ENCODE measurements around the gene SYT13.

DNA sequence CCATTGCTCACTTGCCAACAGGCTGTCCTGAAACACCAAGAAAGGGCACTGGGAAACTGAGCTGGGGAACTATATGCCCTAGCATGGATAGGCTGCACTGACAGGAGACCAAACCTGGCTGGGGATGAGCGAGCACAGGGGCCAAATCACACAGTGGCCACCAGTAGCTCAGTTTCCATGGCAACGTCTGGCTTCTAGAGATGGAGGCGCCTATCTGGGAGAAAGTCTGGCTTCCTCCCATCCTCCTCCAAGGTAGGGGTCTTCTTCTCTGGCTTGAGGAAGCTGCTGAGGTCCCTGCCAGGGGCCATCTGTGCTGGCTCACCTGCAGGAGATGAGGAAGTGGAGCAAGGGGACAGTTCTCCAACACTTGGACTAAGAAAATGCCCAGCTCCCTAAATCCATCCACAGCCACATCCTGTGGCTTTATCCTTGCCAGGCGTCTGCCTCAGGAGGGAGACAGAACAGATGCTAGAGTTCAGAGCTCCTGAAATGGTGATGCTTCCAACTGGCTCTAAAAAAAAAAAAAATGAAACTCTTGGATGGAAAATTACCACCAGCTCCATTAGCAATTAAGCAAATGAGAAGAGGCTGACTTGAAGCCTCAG is 48.3 kb downstream of the SYT13 start:
- no peak for TF ChIP-seq ZNF274 (IDR thresholded peaks at IDR 0.05; ENCODE audit: low read depth, low read length)
- TF ChIP-seq, protein P1, sequence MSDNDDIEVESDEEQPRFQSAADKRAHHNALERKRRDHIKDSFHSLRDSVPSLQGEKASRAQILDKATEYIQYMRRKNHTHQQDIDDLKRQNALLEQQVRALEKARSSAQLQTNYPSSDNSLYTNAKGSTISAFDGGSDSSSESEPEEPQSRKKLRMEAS (IDR thresholded peaks at IDR 0.05): no peak
- TF ChIP-seq, protein P2, sequence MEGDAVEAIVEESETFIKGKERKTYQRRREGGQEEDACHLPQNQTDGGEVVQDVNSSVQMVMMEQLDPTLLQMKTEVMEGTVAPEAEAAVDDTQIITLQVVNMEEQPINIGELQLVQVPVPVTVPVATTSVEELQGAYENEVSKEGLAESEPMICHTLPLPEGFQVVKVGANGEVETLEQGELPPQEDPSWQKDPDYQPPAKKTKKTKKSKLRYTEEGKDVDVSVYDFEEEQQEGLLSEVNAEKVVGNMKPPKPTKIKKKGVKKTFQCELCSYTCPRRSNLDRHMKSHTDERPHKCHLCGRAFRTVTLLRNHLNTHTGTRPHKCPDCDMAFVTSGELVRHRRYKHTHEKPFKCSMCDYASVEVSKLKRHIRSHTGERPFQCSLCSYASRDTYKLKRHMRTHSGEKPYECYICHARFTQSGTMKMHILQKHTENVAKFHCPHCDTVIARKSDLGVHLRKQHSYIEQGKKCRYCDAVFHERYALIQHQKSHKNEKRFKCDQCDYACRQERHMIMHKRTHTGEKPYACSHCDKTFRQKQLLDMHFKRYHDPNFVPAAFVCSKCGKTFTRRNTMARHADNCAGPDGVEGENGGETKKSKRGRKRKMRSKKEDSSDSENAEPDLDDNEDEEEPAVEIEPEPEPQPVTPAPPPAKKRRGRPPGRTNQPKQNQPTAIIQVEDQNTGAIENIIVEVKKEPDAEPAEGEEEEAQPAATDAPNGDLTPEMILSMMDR (IDR thresholded peaks at IDR 0.05 in 2 of 3, conservative IDR thresholded peaks at IDR 0.05 in 1 of 3; ENCODE audit: borderline replicate concordance in 1 of 3, insufficient read depth in 1 of 3, low read depth in 2 of 3, low read length in 2 of 3): no peak
- no peak for TF ChIP-seq RAD21 (IDR thresholded peaks at IDR 0.05; ENCODE audit: low read depth)
- TF ChIP-seq FOSL1 (IDR thresholded peaks at IDR 0.05; ENCODE audit: low read depth): no peak
- TF ChIP-seq POLR2A (IDR thresholded peaks at IDR 0.05; ENCODE audit: borderline replicate concordance, extremely low read depth, insufficient read depth, insufficient read length): no peak
- TF ChIP-seq EZH2phosphoT487 (IDR thresholded peaks at IDR 0.05; ENCODE audit: borderline replicate concordance): no peak
